K562 (cell line): ENCODE results near the gene CCDC136. TPM values are rescaled to one million over a fixed set of nuclear protein-coding genes. Genes with fewer than 3 reads are reported as not detected.

Experiments used
- HNRNPUL1 ChIP-seq: fragments of 200-400 bp; formaldehyde crosslinking; IDR thresholded peaks from 2 replicates; pipeline ENCODE4 v1.6.1; 2017; ENCODE audit warnings: low read length
- RB1 ChIP-seq: fragments of 450-650 bp; IDR thresholded peaks from 2 replicates; pipeline ENCODE4 v1.6.1; 2017; ENCODE audit warnings: low read depth, mild to moderate bottlenecking
- RBFOX2 ChIP-seq: fragments of 200-400 bp; formaldehyde crosslinking; IDR thresholded peaks from 2 replicates; pipeline ENCODE4 v1.6.1; 2017; ENCODE audit warnings: low read depth, mild to moderate bottlenecking, low read length, moderate library complexity
- SAFB ChIP-seq: fragments of 200-400 bp; formaldehyde crosslinking; IDR thresholded peaks from 2 replicates; pipeline ENCODE4 v1.6.1; 2017; ENCODE audit warnings: low read depth, low read length, borderline replicate concordance
- TEAD2 ChIP-seq: fragments of 450-650 bp; IDR thresholded peaks from 2 replicates; pipeline ENCODE4 v1.6.1; 2016; ENCODE audit warnings: missing genetic modification characterization, control low read depth, missing compliant biosample characterization
- TFAM ChIP-seq: fragments of 250-450 bp; sonication (Bioruptor Pico); conservative IDR thresholded peaks from 2 replicates; pipeline ENCODE4 v1.5.0; 2021; ENCODE audit warnings: mild to moderate bottlenecking, moderate library complexity
- ZC3H11A ChIP-seq: IDR thresholded peaks from 2 replicates; pipeline ENCODE4 v1.6.1; 2012; ENCODE audit warnings: low read depth, low read length, improper control_type of control experiment
- ZNF175 ChIP-seq: fragments of 200-800 bp; sonication (Bioruptor generic); IDR thresholded peaks from 2 replicates; pipeline ENCODE4 v1.6.1; 2016; ENCODE audit warnings: low read depth, mild to moderate bottlenecking, missing genetic modification characterization, missing compliant biosample characterization
- ZNF311 ChIP-seq: fragments of 250-450 bp; sonication (Bioruptor Pico); IDR thresholded peaks from 2 replicates; pipeline ENCODE4 v1.4.0; 2020; ENCODE audit warnings: mild to moderate bottlenecking, moderate library complexity
- ZNF354B ChIP-seq: fragments of 250-450 bp; sonication (Bioruptor Pico); IDR thresholded peaks from 2 replicates; pipeline ENCODE4 v1.4.0; 2020
- ZNF445 ChIP-seq: fragments of 250-450 bp; sonication (Bioruptor Pico); IDR thresholded peaks from 2 replicates; pipeline ENCODE4 v1.4.0; 2020; ENCODE audit warnings: low read depth, mild to moderate bottlenecking, moderate library complexity
- polyA plus RNA-seq, 8 experiments: library from polyadenylated mRNA; depleted of rRNA in 4 of 8; stranded (reverse) in 5 of 8; unstranded in 3 of 8; fragments of >200 nt; fragmentation: Nextera tagmentation in 2 of 8; fragmentation: Illumina TruSeq in 1 of 8; extraction: Ambion mirVana in 2 of 8; extraction: Trizol in 1 of 8; gene quantifications; 2 replicates each; pipeline versions ENCODE4 v1.2.1 to v1.2.3, GENCODE V29; 2011 to 2014; ENCODE audit warnings: inconsistent platforms in 1 of 8, missing spikeins in 1 of 8
- total RNA-seq, 7 experiments: library from RNA; depleted of rRNA in 6 of 7; stranded (reverse); fragments of >200 nt in 6 of 7; fragmentation: Illumina TruSeq in 2 of 7; extraction: Trizol in 2 of 7; gene quantifications; 2 replicates each; pipeline versions ENCODE4 v1.2.1 to v1.2.3, GENCODE V29; 2011 to 2021; ENCODE audit warnings: low replicate concordance in 1 of 7
- TF ChIP-seq, protein P1 (sequence below): fragments of 250-450 bp; sonication (Bioruptor Pico); IDR thresholded peaks from 2 replicates; pipeline ENCODE4 v1.4.0; 2020; ENCODE audit warnings: mild to moderate bottlenecking, moderate library complexity, borderline replicate concordance
- TF ChIP-seq, protein P2 (sequence below): sonication (generic); formaldehyde crosslinking; IDR thresholded peaks from 2 replicates; pipeline ENCODE4 v1.8.1; 2023; ENCODE audit warnings: mild to moderate bottlenecking, missing genetic modification reagents
- TF ChIP-seq, protein P3 (sequence below): IDR thresholded peaks from 2 replicates; pipeline ENCODE4 v1.6.1; 2011; ENCODE audit warnings: borderline replicate concordance, low read depth, mild to moderate bottlenecking, moderate library complexity, low read length; ENCODE audit not compliant: insufficient read depth, poor library complexity, severe bottlenecking

Gene CCDC136
- total and polyA plus RNA-seq, 9 of the 15 experiments (the other 6 are each of a cell fraction or from before 2014, with no cell fraction given), result 2.4 to 40.8 (median 26.5) TPM

DNA sequence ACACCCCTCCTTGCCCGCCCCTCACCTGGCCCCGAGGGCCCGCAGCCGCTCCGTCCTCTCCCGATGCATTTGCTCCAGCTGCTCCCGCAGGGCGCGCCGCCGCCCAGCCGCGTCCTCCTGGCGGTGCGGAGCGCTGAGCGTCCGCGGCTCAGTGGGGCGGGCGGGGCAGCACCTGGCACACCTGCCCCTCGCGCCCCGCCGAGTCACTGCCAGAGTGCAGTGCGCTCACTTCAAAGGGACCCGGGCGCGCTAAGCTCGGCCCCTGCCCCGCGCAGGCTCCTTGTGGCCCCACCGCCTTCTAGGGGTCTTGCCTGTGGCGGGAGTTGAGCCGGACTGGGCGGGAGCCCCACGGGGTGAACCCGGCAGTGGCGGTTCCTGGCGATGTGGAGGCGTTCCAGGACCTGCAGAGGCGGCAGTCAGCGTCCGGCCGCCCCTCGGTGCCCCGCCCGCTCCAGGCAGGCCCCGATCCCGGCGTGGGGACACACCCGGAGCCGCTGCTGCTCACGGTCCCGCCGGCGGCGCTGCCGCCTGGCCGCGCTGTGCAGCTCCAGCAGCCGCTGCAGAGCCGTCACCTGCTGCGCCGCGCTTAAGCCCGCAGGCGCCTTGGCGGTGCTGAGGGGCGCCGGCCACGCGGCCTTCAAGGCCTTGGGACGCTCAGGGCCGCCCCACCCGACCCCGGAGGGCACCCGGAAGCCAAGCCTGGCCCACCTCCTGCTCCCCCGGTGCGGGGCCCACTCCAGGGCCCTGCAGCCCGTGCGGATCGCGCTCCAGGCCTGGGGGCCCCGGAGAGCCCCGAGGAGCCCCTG lies 77.6 kb downstream of the CCDC136 start (continued):
- no peak for TF ChIP-seq ZNF175
- TF ChIP-seq, protein P1, sequence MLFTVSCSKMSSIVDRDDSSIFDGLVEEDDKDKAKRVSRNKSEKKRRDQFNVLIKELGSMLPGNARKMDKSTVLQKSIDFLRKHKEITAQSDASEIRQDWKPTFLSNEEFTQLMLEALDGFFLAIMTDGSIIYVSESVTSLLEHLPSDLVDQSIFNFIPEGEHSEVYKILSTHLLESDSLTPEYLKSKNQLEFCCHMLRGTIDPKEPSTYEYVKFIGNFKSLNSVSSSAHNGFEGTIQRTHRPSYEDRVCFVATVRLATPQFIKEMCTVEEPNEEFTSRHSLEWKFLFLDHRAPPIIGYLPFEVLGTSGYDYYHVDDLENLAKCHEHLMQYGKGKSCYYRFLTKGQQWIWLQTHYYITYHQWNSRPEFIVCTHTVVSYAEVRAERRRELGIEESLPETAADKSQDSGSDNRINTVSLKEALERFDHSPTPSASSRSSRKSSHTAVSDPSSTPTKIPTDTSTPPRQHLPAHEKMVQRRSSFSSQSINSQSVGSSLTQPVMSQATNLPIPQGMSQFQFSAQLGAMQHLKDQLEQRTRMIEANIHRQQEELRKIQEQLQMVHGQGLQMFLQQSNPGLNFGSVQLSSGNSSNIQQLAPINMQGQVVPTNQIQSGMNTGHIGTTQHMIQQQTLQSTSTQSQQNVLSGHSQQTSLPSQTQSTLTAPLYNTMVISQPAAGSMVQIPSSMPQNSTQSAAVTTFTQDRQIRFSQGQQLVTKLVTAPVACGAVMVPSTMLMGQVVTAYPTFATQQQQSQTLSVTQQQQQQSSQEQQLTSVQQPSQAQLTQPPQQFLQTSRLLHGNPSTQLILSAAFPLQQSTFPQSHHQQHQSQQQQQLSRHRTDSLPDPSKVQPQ (CRISPR knock-in tag), result no peak
- TF ChIP-seq RBFOX2, result peak; percentile 15; the same call in 1 of the 2 replicates
- no peak for TF ChIP-seq ZNF445 (CRISPR knock-in tag)
- TF ChIP-seq ZNF354B (CRISPR knock-in tag), result no peak
- TF ChIP-seq, protein P2, sequence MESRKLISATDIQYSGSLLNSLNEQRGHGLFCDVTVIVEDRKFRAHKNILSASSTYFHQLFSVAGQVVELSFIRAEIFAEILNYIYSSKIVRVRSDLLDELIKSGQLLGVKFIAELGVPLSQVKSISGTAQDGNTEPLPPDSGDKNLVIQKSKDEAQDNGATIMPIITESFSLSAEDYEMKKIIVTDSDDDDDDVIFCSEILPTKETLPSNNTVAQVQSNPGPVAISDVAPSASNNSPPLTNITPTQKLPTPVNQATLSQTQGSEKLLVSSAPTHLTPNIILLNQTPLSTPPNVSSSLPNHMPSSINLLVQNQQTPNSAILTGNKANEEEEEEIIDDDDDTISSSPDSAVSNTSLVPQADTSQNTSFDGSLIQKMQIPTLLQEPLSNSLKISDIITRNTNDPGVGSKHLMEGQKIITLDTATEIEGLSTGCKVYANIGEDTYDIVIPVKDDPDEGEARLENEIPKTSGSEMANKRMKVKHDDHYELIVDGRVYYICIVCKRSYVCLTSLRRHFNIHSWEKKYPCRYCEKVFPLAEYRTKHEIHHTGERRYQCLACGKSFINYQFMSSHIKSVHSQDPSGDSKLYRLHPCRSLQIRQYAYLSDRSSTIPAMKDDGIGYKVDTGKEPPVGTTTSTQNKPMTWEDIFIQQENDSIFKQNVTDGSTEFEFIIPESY (CRISPR knock-in tag), result peak; percentile 96
- TF ChIP-seq, protein P3, sequence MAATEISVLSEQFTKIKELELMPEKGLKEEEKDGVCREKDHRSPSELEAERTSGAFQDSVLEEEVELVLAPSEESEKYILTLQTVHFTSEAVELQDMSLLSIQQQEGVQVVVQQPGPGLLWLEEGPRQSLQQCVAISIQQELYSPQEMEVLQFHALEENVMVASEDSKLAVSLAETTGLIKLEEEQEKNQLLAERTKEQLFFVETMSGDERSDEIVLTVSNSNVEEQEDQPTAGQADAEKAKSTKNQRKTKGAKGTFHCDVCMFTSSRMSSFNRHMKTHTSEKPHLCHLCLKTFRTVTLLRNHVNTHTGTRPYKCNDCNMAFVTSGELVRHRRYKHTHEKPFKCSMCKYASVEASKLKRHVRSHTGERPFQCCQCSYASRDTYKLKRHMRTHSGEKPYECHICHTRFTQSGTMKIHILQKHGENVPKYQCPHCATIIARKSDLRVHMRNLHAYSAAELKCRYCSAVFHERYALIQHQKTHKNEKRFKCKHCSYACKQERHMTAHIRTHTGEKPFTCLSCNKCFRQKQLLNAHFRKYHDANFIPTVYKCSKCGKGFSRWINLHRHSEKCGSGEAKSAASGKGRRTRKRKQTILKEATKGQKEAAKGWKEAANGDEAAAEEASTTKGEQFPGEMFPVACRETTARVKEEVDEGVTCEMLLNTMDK, result no peak
- no peak for TF ChIP-seq TEAD2 (tag)
- TF ChIP-seq HNRNPUL1, result no peak
- no peak for TF ChIP-seq ZNF311 (CRISPR knock-in tag)
- TF ChIP-seq ZC3H11A, result no peak
- TF ChIP-seq RB1, result no peak
- TF ChIP-seq TFAM (CRISPR knock-in tag), result no peak
- TF ChIP-seq SAFB, result 0 out of 2 replicates have a peak, but pooled peaks have one; percentile 19
